CD1c-positive myeloid dendritic cell (primary cell): ENCODE measurements around the gene PTPRCAP.
A peak's percentile ranks its signal among the peaks of the same experiment; 100 is the strongest.

Source experiments
- DNase-seq: peaks from one replicate; pipeline ENCODE4 v3.0.0-alpha.2; 2016; ENCODE audit errors: extremely low spot score

Gene PTPRCAP

DNA sequence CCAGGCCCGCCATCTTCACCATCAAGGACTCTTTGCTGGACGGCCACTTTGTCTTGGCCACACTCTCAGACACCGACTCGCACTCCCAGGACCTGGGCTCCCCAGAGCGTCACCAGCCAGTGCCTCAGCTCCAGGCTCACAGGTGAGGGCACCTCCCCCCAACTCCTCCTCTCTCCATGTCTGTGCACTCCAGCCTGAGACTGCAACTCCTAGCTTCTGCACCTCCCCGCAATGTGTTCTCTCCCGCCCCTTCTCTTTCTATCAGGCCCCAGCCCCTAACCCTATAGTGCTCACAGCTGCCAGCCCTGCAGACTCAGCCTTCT, 41.3 kb downstream of the PTPRCAP start:
- no peak for DNase-seq

DNA sequence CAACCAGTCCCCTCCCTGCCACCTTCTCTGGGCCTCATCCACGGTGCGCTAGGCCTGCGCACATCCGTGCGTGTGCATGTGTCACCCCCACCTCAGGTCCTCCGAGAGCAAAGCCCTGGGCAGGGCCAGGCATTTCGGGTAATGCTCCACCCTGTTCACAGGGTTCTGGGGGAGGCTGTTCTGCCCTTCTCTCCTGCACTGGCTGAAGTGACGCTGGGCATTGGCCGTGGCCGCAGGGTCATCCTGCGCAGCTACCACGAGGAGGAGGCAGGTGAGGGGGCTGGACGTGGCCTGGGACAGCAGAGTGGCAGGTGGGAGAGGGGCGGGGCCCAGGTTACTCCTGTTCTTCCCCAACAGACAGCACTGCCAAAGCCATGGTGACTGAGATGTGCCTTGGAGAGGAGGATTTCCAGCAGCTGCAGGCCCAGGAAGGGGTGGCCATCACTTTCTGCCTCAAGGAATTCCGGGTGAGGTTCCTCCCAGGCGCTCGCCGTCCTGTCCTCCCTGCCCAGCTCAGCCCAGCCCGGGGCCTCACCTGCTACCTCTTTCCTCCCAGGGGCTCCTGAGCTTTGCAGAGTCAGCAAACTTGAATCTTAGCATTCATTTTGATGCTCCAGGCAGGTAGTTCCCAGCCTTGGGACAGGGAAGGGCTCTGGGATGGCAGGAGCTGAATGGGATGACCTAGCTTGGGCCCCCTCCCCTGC, 41.8 kb downstream of the PTPRCAP start:
- DNase-seq, result no peak

DNA sequence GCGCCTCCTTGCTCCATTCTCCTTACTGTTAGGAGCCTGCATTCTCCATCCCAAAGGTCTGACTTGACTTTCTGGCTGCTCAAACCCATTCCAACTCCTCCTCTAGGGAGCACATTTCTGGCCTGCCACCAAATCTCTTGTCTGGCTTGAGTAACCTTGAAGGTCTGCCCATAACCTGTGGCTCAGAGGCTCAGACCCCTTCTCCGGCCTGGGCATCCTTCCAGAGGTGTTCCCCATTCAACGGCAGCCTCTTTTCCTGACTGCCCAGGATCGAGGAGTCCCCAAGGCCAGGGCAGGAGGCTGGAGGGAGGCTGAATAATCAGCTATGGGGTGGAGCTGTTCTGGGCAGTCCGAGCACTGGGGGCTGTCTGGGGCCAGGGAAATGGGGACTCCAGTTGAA, 43.5 kb downstream of the PTPRCAP start:
- DNase-seq, result no peak

DNA sequence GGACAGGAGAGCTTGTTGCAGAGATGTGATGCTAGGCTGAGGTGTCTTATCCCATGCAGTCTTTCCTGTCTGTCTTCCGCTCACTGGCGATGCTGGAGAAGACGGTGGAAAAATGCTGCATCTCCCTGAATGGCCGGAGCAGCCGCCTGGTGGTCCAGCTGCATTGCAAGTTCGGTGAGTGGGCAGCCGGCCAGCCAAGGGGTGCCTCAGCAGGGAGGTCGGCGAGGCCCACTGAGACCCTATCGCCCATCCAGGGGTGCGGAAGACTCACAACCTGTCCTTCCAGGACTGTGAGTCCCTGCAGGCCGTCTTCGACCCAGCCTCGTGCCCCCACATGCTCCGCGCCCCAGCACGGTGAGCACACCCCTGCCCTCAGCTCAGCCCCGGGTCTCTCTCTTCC, 44.0 kb downstream of the PTPRCAP start:
- DNase-seq, result no peak

GRCh38 chr11:67392183-67392715, 45.2 kb downstream of the PTPRCAP start:
- no peak for DNase-seq

- peak; percentile 97 for DNase-seq
Observed at GRCh38 chr11:67391304-67392182, 45.9 kb downstream of the PTPRCAP start, which contains the start of gene RAD9A. TSS of gene RAD9A (plus strand) at chr11:67391986. CDS start at chr11:67392045, 59 bp downstream.

- no peak for DNase-seq
Observed at GRCh38 chr11:67390947-67391303, 46.6 kb downstream of the PTPRCAP start.

- no peak for DNase-seq
Observed at GRCh38 chr11:67389477-67389876, 48.0 kb downstream of the PTPRCAP start.

- DNase-seq, result no peak
Observed at GRCh38 chr11:67387518-67387917, 50.0 kb downstream of the PTPRCAP start.

GRCh38 chr11:67387069-67387468, 50.4 kb downstream of the PTPRCAP start:
- DNase-seq, result peak; percentile 55
